Natural killer cell treated with Interleukin-12 subunit alpha and Interleukin-12 subunit beta and Interleukin-15 and Interleukin-18, amount 100 ng/mL, for 72 hours (primary cell): ENCODE data around the gene ATG13. TPM values are rescaled to one million over a fixed set of nuclear protein-coding genes. Genes with fewer than 3 reads are reported as not detected.
A peak's percentile ranks its signal among the peaks of the same experiment; 100 is the strongest.

Experiments
- ATAC-seq, 2 donors: fragments of 150-1000 bp; cut with Tn5 transposase in 1 of 2; sonication (Bioruptor Pico), chemical (Tn5 transposase) in 1 of 2; 2 replicates each; pipeline ENCODE4 v1.10.0; 2021
- DNase-seq: peaks from one replicate; pipeline ENCODE4 v3.0.0; 2022; ENCODE audit warnings: low spot score
- H3K27ac Mint-ChIP-seq, 2 donors: 1 replicate in 1 of 2; 2 replicates in 1 of 2; pipeline ENCODE4 v1.8.0; 2022; ENCODE audit warnings: mixed read lengths in 2 of 2, mild to moderate bottlenecking in 1 of 2, moderate library complexity in 1 of 2
- H3K27me3 Mint-ChIP-seq, 2 donors: 1 replicate in 1 of 2; 2 replicates in 1 of 2; pipeline ENCODE4 v1.8.0; 2022; ENCODE audit warnings: mixed read lengths in 2 of 2
- H3K36me3 Mint-ChIP-seq: one replicate; pipeline ENCODE4 v1.8.0; 2022; ENCODE audit warnings: mixed read lengths
- H3K4me1 Mint-ChIP-seq, 2 donors: 1 replicate in 1 of 2; 2 replicates in 1 of 2; pipeline ENCODE4 v1.8.0; 2022; ENCODE audit warnings: low read depth in 2 of 2, mixed read lengths in 2 of 2, mild to moderate bottlenecking in 1 of 2
- H3K4me3 Mint-ChIP-seq: one replicate; pipeline ENCODE4 v1.8.0; 2022; ENCODE audit warnings: mixed read lengths
- H3K9me3 Mint-ChIP-seq: 2 replicates; pipeline ENCODE4 v1.8.0; 2022; ENCODE audit warnings: mixed read lengths
- total RNA-seq, 2 donors: library from RNA; stranded (reverse); gene quantifications; one replicate each; pipeline ENCODE4 v1.2.3, GENCODE V29; 2022

Gene ATG13
- total RNA-seq, 2 donors from 2014 or later: 93.9 to 96.6 TPM

GRCh38 chr11:46677991-46678740, 60.8 kb downstream of the ATG13 start:
- H3K36me3 Mint-ChIP-seq: no peaks in the 10 kb centered on the region
- H3K4me1 Mint-ChIP-seq: peaks cover 11 to 26% of the 10 kb centered on the region in 2 donors

GRCh38 chr11:46678741-46679130, 61.4 kb downstream of the ATG13 start:
- H3K27me3 Mint-ChIP-seq: no peaks in the 10 kb centered on the region
- no peak for DNase-seq
- no peaks in the 10 kb centered on the region for H3K36me3 Mint-ChIP-seq
- no peak overlapping the region for H3K27ac Mint-ChIP-seq
- ATAC-seq: no peak
- no peaks in the 10 kb centered on the region for H3K9me3 Mint-ChIP-seq
- no peak overlapping the region for H3K4me3 Mint-ChIP-seq
- peaks cover 10 to 22% of the 10 kb centered on the region in 2 donors for H3K4me1 Mint-ChIP-seq

More at GRCh38 chr11:46677991-46678740, 60.8 kb downstream of the ATG13 start:
- H3K9me3 Mint-ChIP-seq: no peaks in the 10 kb centered on the region
- H3K27me3 Mint-ChIP-seq: no peaks in the 10 kb centered on the region
- no peak for DNase-seq
- no peak overlapping the region for H3K4me3 Mint-ChIP-seq
- H3K27ac Mint-ChIP-seq: no peak overlapping the region
- ATAC-seq: peak in 1 of 2 donors; percentile 10

GRCh38 chr11:46679241-46680163, 62.1 kb downstream of the ATG13 start:
- H3K4me1 Mint-ChIP-seq: peaks cover 10 to 21% of the 10 kb centered on the region in 2 donors
- H3K27me3 Mint-ChIP-seq: no peaks in the 10 kb centered on the region
- no peak for DNase-seq
- ATAC-seq: no peak
- H3K36me3 Mint-ChIP-seq: no peaks in the 10 kb centered on the region
- no peaks in the 10 kb centered on the region for H3K9me3 Mint-ChIP-seq
- H3K4me3 Mint-ChIP-seq: no peak overlapping the region
- no peak overlapping the region for H3K27ac Mint-ChIP-seq

- Mint-ChIP-seq H3K27me3 (no peaks in the 10 kb centered on the region), H3K27ac (no peak overlapping the region), H3K4me1 (peaks cover 5 to 16% of the 10 kb centered on the region in 2 donors), H3K36me3 (no peaks in the 10 kb centered on the region), H3K4me3 (no peak overlapping the region), H3K9me3 (no peaks in the 10 kb centered on the region)
- DNase-seq (no peak), ATAC-seq (no peak)
These were observed 62.9 kb downstream of the ATG13 start for GRCh38 chr11:46680164-46680760.

- Mint-ChIP-seq H3K27me3 (no peaks in the 10 kb centered on the region), H3K9me3 (no peaks in the 10 kb centered on the region), H3K36me3 (no peaks in the 10 kb centered on the region), H3K4me3 (no peak overlapping the region), H3K4me1 (peaks cover 5 to 13% of the 10 kb centered on the region in 2 donors), H3K27ac (no peak overlapping the region)
- DNase-seq (no peak), ATAC-seq (no peak)
These were observed 63.5 kb downstream of the ATG13 start for GRCh38 chr11:46680815-46681214.

- Mint-ChIP-seq H3K27ac (no peak overlapping the region), H3K4me1 (peaks cover 3 to 8% of the 10 kb centered on the region in 2 donors), H3K27me3 (no peaks in the 10 kb centered on the region), H3K36me3 (no peaks in the 10 kb centered on the region), H3K9me3 (no peaks in the 10 kb centered on the region), H3K4me3 (no peak overlapping the region)
- DNase-seq (no peak), ATAC-seq (no peak)
These were observed 64.5 kb downstream of the ATG13 start for GRCh38 chr11:46681814-46682213.

GRCh38 chr11:46682773-46683752, 65.7 kb downstream of the ATG13 start:
- Mint-ChIP-seq H3K9me3 (no peaks in the 10 kb centered on the region), H3K36me3 (no peaks in the 10 kb centered on the region), H3K4me3 (no peak overlapping the region), H3K27ac (peak overlapping the region in 1 of 2 donors; percentile 12), H3K27me3 (no peaks in the 10 kb centered on the region), H3K4me1 (peaks cover 0 to 5% of the 10 kb centered on the region in 2 donors)
- ATAC-seq (no peak), DNase-seq (no peak)

GRCh38 chr11:46684367-46684766, 67.0 kb downstream of the ATG13 start:
- no peak overlapping the region for H3K27ac Mint-ChIP-seq
- H3K27me3 Mint-ChIP-seq: no peaks in the 10 kb centered on the region
- H3K4me3 Mint-ChIP-seq: no peak overlapping the region
- peaks cover 0 to 6% of the 10 kb centered on the region in 2 donors for H3K4me1 Mint-ChIP-seq
- H3K36me3 Mint-ChIP-seq: no peaks in the 10 kb centered on the region
- ATAC-seq: no peak
- H3K9me3 Mint-ChIP-seq: no peaks in the 10 kb centered on the region
- no peak for DNase-seq

GRCh38 chr11:46686886-46687795, 69.8 kb downstream of the ATG13 start:
- Mint-ChIP-seq H3K4me1 (peaks cover 5 to 6% of the 10 kb centered on the region in 2 donors), H3K27ac (peak overlapping the region; percentile 10 to 27), H3K4me3 (no peak overlapping the region), H3K36me3 (no peaks in the 10 kb centered on the region), H3K27me3 (no peaks in the 10 kb centered on the region), H3K9me3 (no peaks in the 10 kb centered on the region)
- DNase-seq (no peak), ATAC-seq (no peak)

GRCh38 chr11:46690702-46691101, 73.3 kb downstream of the ATG13 start:
- DNase-seq: no peak
- H3K36me3 Mint-ChIP-seq: no peaks in the 10 kb centered on the region
- H3K27ac Mint-ChIP-seq: peak overlapping the region in 1 of 2 donors; percentile 30
- H3K4me3 Mint-ChIP-seq: no peak overlapping the region
- no peaks in the 10 kb centered on the region for H3K9me3 Mint-ChIP-seq
- no peaks in the 10 kb centered on the region for H3K27me3 Mint-ChIP-seq
- no peak for ATAC-seq
- peaks cover 9 to 12% of the 10 kb centered on the region in 2 donors for H3K4me1 Mint-ChIP-seq

GRCh38 chr11:46692450-46692849, 75.1 kb downstream of the ATG13 start:
- H3K9me3 Mint-ChIP-seq: no peaks in the 10 kb centered on the region
- peaks cover 11 to 19% of the 10 kb centered on the region in 2 donors for H3K4me1 Mint-ChIP-seq
- no peak overlapping the region for H3K4me3 Mint-ChIP-seq
- H3K27me3 Mint-ChIP-seq: no peaks in the 10 kb centered on the region
- ATAC-seq (no peak), DNase-seq (no peak)
- H3K27ac Mint-ChIP-seq: no peak overlapping the region
- no peaks in the 10 kb centered on the region for H3K36me3 Mint-ChIP-seq

- Mint-ChIP-seq H3K9me3 (no peaks in the 10 kb centered on the region), H3K4me3 (no peak overlapping the region), H3K4me1 (peaks cover 18 to 26% of the 10 kb centered on the region in 2 donors), H3K27me3 (no peaks in the 10 kb centered on the region), H3K36me3 (no peaks in the 10 kb centered on the region), H3K27ac (peak overlapping the region in 1 of 2 donors; percentile 80)
- DNase-seq: no peak
- ATAC-seq: no peak
These were observed 76.3 kb downstream of the ATG13 start for GRCh38 chr11:46693597-46694012.
